PFSK-1 (cell line): Measurements from ENCODE around the gene NKAIN4.

Experiments used
- FOXP2 ChIP-seq: optimal IDR thresholded peaks from 2 replicates; pipeline ENCODE3; 2011; ENCODE audit warnings: borderline replicate concordance, control low read depth, inconsistent platforms; ENCODE audit not compliant: insufficient read depth; ENCODE audit errors: extremely low read length, extremely low read depth
- POLR2AphosphoS5 ChIP-seq: IDR thresholded peaks from 2 replicates; pipeline ENCODE4 v1.6.1; 2012; ENCODE audit warnings: low read depth, mild to moderate bottlenecking, control low read depth, low read length, moderate library complexity
- REST ChIP-seq, 2 experiments: IDR thresholded peaks; 2 replicates each; pipeline versions ENCODE4 v1.6.1 to v1.8.0; 2011 to 2012; ENCODE audit warnings: low read depth in 2 of 2, low read length in 2 of 2, control low read depth in 1 of 2, inconsistent platforms in 1 of 2, mild to moderate bottlenecking in 1 of 2, moderate library complexity in 1 of 2; ENCODE audit not compliant: insufficient read depth in 1 of 2
- SIN3A ChIP-seq: IDR thresholded peaks from 2 replicates; pipeline ENCODE4 v1.6.1; 2012; ENCODE audit warnings: mild to moderate bottlenecking, low read length, moderate library complexity, borderline replicate concordance; ENCODE audit not compliant: insufficient read depth
- TAF1 ChIP-seq: IDR thresholded peaks from 2 replicates; pipeline ENCODE4 v1.6.1; 2012; ENCODE audit warnings: low read length, control low read depth, borderline replicate concordance; ENCODE audit not compliant: insufficient read depth

The NKAIN4 gene

DNA sequence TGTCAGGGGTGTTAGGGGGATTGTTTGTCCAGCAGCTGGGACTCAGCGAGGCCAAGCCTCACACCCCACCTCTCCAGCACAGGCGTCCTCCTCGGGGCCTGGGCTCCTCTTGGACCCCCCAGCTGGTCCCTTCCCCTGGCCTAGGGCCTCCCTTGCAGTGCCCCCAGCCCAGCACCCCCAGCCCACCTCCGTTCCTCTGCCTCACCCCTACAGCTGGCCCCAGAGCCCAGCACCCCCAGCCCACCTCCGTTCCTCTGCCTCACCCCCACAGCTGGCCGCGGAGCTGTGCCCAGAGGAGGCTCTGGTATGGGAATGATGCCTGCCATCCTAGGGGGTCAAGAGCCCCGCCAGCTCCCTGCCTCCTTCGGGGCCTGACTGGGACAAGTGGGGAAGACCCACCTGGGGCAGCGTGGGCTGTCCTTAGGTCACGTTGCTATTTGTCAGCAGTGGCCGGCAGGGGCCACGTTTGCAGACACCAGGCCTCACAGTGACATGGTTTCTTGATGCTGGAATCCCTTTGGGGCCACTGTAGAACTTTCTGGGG, 30.8 kb upstream of the NKAIN4 start:
- TF ChIP-seq POLR2AphosphoS5 (no peak), REST (IDR thresholded peaks at IDR 0.05; ENCODE audit: insufficient read depth in 1 of 2, low read depth in 2 of 2, low read length in 2 of 2) (no peak), SIN3A (no peak)

DNA sequence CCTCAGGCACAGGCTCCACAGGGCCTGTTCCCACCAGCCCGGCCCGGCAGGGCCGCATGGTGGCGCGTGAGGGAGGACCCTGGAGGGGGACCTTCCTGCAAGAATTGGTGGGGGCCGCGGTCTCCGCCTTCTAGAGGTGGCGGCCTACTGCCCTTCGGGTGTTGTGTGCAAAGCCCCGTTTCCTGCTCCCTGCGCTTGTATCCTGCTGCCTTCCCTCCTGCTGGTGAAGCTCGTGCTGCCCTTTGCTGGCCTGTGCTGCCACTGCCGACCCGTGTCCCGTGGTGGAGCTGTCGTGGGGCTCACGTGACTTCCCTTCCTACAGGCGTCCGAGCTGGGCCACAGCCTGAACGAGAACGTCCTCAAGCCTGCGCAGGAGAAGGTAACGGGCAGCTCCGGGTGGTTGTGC, 30.3 kb upstream of the NKAIN4 start:
- TF ChIP-seq SIN3A (no peak), TAF1 (no peak), POLR2AphosphoS5 (0 out of 2 replicates have a peak, but pooled peaks have one; percentile 23), REST (IDR thresholded peaks at IDR 0.05; ENCODE audit: insufficient read depth in 1 of 2, low read depth in 2 of 2, low read length in 2 of 2) (no peak), FOXP2 (no peak)

- no peak for TF ChIP-seq FOXP2
- no peak for TF ChIP-seq TAF1
- TF ChIP-seq POLR2AphosphoS5, result no peak
- TF ChIP-seq SIN3A, result no peak
- TF ChIP-seq REST (IDR thresholded peaks at IDR 0.05; ENCODE audit: insufficient read depth in 1 of 2, low read depth in 2 of 2, low read length in 2 of 2), result no peak
Observed at GRCh38 chr20:63284083-63284440, 29.8 kb upstream of the NKAIN4 start.

- no peak for TF ChIP-seq POLR2AphosphoS5
Observed at GRCh38 chr20:63283397-63284082, 29.3 kb upstream of the NKAIN4 start.

GRCh38 chr20:63282946-63283345, 28.7 kb upstream of the NKAIN4 start:
- TF ChIP-seq FOXP2, result no peak
- no peak for TF ChIP-seq REST (IDR thresholded peaks at IDR 0.05; ENCODE audit: insufficient read depth in 1 of 2, low read depth in 2 of 2, low read length in 2 of 2)
- TF ChIP-seq SIN3A, result no peak
- TF ChIP-seq TAF1, result no peak
